Body of pancreas (tissue), 4 donors: ENCODE results near the gene ZFAND3. TPM values are rescaled to one million over a fixed set of nuclear protein-coding genes. Genes with fewer than 3 reads are reported as not detected.

ENCODE experiments used
- ATAC-seq: fragments of 150-250 bp; one replicate; pipeline ENCODE4 v1.9.1; 2016
- DNase-seq, 4 donors: peaks; one replicate each; pipeline ENCODE4 v3.0.0-alpha.2; 2019
- H3K27ac ChIP-seq, 4 donors: fragments of 200-600 bp; sonication (generic); 1 replicate in 3 of 4; 2 replicates in 1 of 4; pipeline versions ENCODE4 v1.5.1 to v1.6.1; 2016 to 2019; ENCODE audit warnings: mild to moderate bottlenecking in 1 of 4, mixed read lengths in 1 of 4, moderate library complexity in 1 of 4
- H3K27me3 ChIP-seq, 2 donors: fragments of 200-600 bp; sonication (generic); one replicate each; pipeline ENCODE4 v1.6.0; 2016; ENCODE audit warnings: mild to moderate bottlenecking in 1 of 2
- H3K36me3 ChIP-seq, 2 donors: fragments of 200-600 bp; sonication (generic); replicated peaks in 1 of 2; 2 replicates each; pipeline ENCODE4 v1.5.1; 2016; ENCODE audit warnings: low read depth in 2 of 2; ENCODE audit not compliant: insufficient read depth in 1 of 2
- H3K4me1 ChIP-seq: fragments of 200-600 bp; sonication (generic); one replicate; pipeline ENCODE4 v1.6.0; 2016
- H3K4me3 ChIP-seq, 2 donors: fragments of 200-600 bp; sonication (generic); 1 replicate in 1 of 2; 2 replicates in 1 of 2; pipeline ENCODE4 v1.5.1; 2016 to 2019
- H3K9me3 ChIP-seq, 3 donors: fragments of 200-600 bp; sonication (generic); 1 replicate in 2 of 3; 2 replicates in 1 of 3; pipeline ENCODE4 v1.5.1; 2016
- POLR2A ChIP-seq, 3 donors: fragments of 450-650 bp; IDR thresholded peaks; one replicate each; pipeline ENCODE4 v1.6.1; 2016; ENCODE audit warnings: antibody characterized with exemption in 3 of 3, mild to moderate bottlenecking in 2 of 3
- WGBS, 2 donors: methylation state at CpG; one replicate each; pipeline ENCODE4 v1.1.5; 2017; 5-methylcytosine and 5-hydroxymethylcytosine counted together
- intact Hi-C: fragments of 100-400 bp; cut with DNase I; formaldehyde crosslinking; loops from one replicate; pipeline ENCODE4 v1.15.1; 2023
- total RNA-seq, 2 donors: library from RNA; depleted of rRNA; stranded (reverse); fragments of >200 nt; gene quantifications; one replicate each; pipeline ENCODE4 v1.1.0, GENCODE V29; 2016
- TF ChIP-seq, protein P1 (sequence below), 7 experiments: fragments of 450-650 bp in 4 of 7; fragments of 200-600 bp in 3 of 7; sonication (generic) in 3 of 7; IDR thresholded peaks; one replicate each; pipeline ENCODE4 v1.5.1; 2016 to 2019; ENCODE audit warnings: antibody characterized with exemption in 7 of 7

Gene ZFAND3
- total RNA-seq, 2 donors from 2014 or later = 20.8 to 27.0 TPM

- DNase-seq (no peak), ATAC-seq (no peak)
- TF ChIP-seq, protein P1, sequence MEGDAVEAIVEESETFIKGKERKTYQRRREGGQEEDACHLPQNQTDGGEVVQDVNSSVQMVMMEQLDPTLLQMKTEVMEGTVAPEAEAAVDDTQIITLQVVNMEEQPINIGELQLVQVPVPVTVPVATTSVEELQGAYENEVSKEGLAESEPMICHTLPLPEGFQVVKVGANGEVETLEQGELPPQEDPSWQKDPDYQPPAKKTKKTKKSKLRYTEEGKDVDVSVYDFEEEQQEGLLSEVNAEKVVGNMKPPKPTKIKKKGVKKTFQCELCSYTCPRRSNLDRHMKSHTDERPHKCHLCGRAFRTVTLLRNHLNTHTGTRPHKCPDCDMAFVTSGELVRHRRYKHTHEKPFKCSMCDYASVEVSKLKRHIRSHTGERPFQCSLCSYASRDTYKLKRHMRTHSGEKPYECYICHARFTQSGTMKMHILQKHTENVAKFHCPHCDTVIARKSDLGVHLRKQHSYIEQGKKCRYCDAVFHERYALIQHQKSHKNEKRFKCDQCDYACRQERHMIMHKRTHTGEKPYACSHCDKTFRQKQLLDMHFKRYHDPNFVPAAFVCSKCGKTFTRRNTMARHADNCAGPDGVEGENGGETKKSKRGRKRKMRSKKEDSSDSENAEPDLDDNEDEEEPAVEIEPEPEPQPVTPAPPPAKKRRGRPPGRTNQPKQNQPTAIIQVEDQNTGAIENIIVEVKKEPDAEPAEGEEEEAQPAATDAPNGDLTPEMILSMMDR (IDR thresholded peaks at IDR 0.05) = no peak
- intact Hi-C loops = no loop called here
- Histone ChIP-seq H3K4me1 (peaks cover 12% of the 10 kb centered on the region), H3K9me3 (no peaks in the 10 kb centered on the region), H3K36me3 (no peaks in the 10 kb centered on the region), H3K27me3 (no peaks in the 10 kb centered on the region), H3K4me3 (no peak overlapping the region), H3K27ac (no peak overlapping the region)
- WGBS, 2 donors = 100% methylated on average over 1 of the region's 1 CpG
Observed at GRCh38 chr6:37931066-37931465, 111.5 kb downstream of the ZFAND3 start.

GRCh38 chr6:37934276-37934675 is 114.7 kb downstream of the ZFAND3 start:
- WGBS, 2 donors = 81 to 91% methylated on average over 5 of the region's 5 CpGs
- DNase-seq (no peak), ATAC-seq (no peak)
- Histone ChIP-seq H3K4me1 (peaks cover 7% of the 10 kb centered on the region), H3K27ac (no peak overlapping the region), H3K27me3 (no peaks in the 10 kb centered on the region), H3K4me3 (no peak overlapping the region), H3K9me3 (no peaks in the 10 kb centered on the region), H3K36me3 (no peaks in the 10 kb centered on the region)
- intact Hi-C loops = no loop called here
- TF ChIP-seq, protein P1 (IDR thresholded peaks at IDR 0.05) = no peak
- TF ChIP-seq POLR2A (IDR thresholded peaks at IDR 0.05) = no peak

- H3K4me3 ChIP-seq = no peak overlapping the region
- DNase-seq (no peak), ATAC-seq (no peak)
- H3K9me3 ChIP-seq = no peaks in the 10 kb centered on the region
- no peak overlapping the region for H3K27ac ChIP-seq
- no peaks in the 10 kb centered on the region for H3K36me3 ChIP-seq
- 86 to 94% methylated on average over 2 of the region's 2 CpGs for WGBS, 2 donors
- peaks cover 7% of the 10 kb centered on the region for H3K4me1 ChIP-seq
- no peaks in the 10 kb centered on the region for H3K27me3 ChIP-seq
- no peak for TF ChIP-seq POLR2A (IDR thresholded peaks at IDR 0.05)
- TF ChIP-seq, protein P1 (IDR thresholded peaks at IDR 0.05) = no peak
- intact Hi-C loops = no loop called here
Observed at GRCh38 chr6:37936150-37936549, 116.6 kb downstream of the ZFAND3 start.

DNA sequence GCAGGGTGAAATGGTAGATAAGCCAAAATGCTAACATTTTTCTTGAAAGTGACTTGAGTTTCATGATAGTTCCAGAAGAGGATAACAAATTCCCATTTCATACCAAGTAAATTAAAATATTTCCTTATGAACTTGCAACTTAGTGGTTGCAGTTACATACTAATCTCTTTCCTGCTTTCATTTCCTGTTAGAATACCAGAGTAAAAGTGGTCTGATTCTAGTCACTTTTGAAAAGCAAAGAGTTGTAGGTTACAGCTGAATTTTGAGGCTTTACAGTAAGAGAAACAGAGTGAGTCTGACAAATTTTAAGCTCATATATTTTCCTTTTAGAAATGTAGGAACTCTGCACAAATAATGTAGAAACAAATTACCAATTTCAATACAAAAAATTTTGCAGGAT is 117.4 kb downstream of the ZFAND3 start:
- no peak overlapping the region for H3K4me3 ChIP-seq
- H3K27ac ChIP-seq = no peak overlapping the region
- no peak for DNase-seq
- TF ChIP-seq, protein P1 (IDR thresholded peaks at IDR 0.05) = no peak
- no peak for TF ChIP-seq POLR2A (IDR thresholded peaks at IDR 0.05)
- intact Hi-C loops = no loop called here
- H3K36me3 ChIP-seq = no peaks in the 10 kb centered on the region
- peaks cover 7% of the 10 kb centered on the region for H3K4me1 ChIP-seq
- no peak for ATAC-seq
- H3K9me3 ChIP-seq = no peaks in the 10 kb centered on the region
- H3K27me3 ChIP-seq = no peaks in the 10 kb centered on the region

- no peak overlapping the region for H3K4me3 ChIP-seq
- H3K27me3 ChIP-seq = no peaks in the 10 kb centered on the region
- peaks cover 7% of the 10 kb centered on the region for H3K4me1 ChIP-seq
- no peaks in the 10 kb centered on the region for H3K36me3 ChIP-seq
- no peak overlapping the region for H3K27ac ChIP-seq
- ATAC-seq = no peak
- intact Hi-C loops = no loop called here
- TF ChIP-seq, protein P1 (IDR thresholded peaks at IDR 0.05) = no peak
- no peak for TF ChIP-seq POLR2A (IDR thresholded peaks at IDR 0.05)
- no peak for DNase-seq
- H3K9me3 ChIP-seq = no peaks in the 10 kb centered on the region
Observed at GRCh38 chr6:37938909-37939308, 119.4 kb downstream of the ZFAND3 start.
